ENCODE measurements around the gene WDR70.
"Not testable (repeated sequence)": the region's sequence is repeated elsewhere in the genome, so short reads cannot be mapped to it uniquely, and the experiment has no call there.

WDR70 gene

DNA sequence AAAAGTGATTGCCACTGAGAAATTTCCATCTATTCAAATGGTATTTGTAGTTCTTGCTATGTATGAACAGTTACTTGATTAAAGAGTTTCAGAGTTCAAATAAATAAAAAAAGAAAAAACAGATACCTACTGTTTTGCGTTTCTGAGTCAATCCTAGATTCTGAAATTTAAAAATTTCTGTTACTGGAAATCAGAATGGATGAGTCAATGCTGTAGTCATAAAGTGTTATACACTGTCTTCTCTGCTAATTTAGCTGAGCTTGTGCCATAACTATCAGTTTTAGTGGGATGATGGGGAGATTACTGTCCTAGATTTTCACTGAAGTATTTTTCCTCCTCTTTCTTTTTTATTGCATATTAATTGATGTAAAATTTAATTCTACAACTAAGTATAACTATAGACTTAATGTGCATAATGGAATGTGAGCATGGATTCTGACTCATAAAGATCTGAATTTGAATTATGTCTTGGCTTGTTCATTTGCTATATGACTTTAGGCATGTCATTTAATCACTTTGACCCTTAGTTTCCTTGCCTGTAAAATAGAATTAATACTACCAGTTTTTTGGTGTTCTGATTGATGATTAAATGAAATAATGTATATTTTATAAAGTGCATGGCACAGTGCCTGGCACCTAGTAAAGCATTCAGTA, 75.4 kb downstream of the WDR70 start:
- DNase-seq, result not testable (repeated sequence)

DNA sequence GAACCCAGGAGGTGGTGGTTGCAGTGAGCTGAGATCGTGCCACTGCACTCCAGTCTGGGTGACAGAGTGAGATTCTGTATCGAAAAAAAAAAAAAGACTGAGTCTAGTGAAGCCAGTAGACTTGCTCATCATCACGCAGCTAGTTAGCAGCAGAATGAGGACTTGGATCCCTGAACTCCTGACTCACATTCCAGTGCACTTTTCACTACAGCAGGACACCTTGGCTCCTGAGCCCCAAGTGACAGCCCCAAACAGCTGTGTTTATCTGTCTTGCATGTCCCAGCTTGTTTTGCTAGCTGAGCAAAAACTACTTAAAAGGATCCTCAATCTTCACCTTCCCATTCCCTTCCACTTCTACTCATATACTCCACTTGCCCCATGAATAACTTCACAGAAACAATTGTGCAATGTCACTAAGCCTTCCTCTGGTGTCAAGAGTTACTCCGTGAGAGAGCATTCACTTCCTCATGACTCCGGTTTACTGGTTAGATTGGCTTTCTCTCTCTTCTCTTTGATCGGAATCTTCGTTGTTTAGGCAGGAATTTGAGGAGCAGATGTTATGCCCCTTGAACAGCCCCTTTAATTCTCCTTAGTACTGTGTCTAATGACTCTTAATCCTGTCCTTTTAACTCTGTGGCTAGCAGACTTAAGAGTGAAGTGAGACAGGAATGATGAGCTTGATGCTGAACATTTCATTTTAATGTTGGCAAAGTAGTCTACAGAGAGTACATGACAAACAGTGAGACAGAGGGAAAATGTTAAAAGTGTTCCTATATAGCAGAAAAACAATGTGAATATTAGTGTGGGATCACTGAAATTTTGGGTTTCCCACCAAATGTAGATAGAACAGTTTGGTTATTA, 84.3 kb downstream of the WDR70 start:
- DNase-seq, result peak; percentile 93 to 96

DNA sequence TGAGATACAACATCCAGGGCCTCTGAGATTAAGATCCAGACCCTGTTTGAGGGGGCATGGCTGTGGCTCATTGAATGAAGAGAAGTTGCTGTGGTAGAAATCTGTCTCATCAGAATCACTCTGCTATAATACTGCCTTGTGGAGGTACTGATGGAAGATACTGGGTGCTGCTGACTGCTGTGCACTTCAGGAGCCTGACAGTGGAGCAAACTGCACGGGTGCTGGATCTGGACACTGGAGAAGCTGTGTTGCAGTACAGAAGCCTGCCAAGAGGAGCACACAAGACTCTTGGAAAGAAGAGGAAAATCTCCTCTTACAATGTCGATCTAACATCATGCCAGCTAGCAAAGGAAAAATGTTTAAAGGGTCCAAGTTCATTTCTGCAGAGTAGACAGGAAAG, 85.5 kb downstream of the WDR70 start:
- DNase-seq, result peak in 1 of 2 experiments; percentile 33

DNA sequence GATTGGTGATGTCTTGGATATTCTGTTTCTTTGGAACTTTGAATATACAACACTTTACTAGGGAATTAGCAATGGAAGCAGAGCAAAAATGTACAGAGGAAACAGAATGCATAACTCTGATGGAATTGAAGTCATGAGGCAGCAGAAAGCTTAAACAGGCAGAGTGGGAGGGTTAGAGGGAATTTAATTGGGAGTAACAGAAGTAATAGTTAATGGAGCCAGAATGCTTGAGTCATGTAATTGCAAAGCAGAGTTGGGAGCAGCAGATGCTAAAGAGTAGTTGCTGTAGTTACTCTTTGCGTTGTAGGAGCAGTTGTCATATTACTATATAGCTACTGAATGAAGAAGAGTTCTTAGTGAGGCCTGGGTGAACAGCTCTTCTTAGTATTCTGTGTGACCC, 90.3 kb downstream of the WDR70 start:
- not testable (repeated sequence) for DNase-seq

DNA sequence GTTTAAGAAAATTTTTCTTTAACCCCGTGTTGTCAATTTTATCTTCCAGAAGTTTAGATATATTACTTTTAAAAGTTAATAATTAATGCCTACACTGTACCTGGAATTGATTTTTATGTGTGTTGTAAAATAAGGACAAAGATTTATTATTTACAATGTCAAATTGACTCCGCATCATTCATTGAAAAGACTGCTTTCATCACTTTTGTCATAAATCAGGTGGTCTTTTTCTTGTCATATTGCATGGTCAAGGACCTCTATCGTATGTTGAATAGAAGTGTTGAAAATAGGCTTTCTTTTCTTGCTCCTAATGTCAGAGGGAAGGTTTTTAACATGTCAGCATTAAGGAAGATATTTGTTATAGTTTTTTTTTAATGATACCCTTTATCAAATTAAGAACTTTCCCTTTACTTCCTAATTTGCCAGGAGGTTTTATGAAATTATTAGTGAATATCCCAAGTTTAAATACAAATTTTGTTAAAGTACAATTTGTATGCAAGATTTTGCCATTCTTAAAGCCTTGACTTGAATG, 92.6 kb downstream of the WDR70 start:
- no peak for DNase-seq

DNA sequence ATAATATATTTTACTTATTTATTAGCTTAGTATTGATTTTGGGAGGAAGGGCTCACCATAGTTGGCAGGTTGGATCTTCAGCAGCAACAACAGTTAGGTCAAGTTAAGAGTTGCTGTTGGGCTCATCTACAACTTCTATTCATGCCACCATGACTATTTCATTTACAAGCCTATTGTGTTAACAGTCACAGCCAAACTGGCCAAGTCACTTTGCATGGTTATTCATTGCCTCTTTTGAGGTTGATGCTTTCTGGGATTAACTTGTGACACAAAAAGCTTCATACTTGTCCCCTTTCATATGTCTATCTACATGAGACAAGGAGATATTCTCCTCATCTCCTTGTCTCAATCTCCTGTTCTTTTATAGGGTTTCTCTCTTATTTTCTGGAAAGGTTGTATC, 98.3 kb downstream of the WDR70 start:
- no peak for DNase-seq

DNA sequence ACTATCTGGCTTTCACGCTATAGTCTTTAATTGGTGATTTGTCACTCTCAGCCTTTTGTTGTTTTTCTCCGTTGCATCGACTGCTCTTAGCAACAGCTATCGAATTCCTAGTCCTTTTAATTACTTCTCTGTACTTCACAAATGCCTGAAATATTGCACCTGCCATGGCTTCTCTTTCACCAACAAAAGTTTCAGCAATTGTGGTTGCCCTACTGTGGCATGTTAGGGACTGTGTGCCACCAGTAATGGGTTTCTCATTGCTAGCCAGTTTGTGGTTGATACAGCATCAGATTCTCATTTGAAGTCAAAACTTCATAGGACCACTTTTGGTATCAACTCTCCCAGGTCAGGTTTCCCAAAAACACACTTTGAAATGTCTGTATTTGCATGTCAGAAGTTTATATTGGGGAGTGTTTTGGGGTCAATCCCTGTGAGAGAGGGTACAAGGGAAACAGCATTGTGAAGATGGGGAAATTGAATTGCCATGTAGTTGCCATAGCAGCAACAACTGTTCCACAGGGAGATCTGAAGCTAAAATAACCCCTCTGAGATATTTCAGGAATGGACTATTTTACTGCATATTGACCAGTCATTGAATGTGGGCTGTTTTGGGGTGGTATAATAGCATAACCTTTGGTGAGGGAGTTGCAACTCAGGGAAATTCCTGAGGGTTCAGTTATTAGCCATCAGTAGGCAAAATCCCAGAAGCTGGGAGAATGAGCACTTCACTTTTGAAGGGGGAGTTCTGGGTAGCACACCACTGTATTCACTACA, 99.2 kb downstream of the WDR70 start:
- DNase-seq, result no peak

DNA sequence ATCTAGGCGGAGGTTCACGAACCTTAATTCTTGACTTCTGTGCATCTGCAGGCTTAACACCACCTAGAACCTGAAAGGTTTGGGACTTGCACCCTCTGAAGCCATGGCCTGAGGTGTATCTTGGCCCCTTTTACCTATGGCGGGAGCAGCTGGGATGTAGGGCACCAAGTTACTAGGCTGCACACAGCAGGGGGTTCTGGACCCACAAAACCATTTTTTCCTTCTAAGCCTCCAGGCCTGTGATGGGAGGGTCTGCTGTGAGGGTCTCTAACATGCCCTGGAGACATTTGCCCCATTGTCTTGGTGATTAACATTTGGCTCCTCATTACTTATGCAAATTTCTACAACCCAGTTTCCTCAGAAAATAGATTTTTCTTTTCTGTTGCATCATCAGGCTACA, 102.3 kb downstream of the WDR70 start:
- DNase-seq, result not testable (repeated sequence)

DNA sequence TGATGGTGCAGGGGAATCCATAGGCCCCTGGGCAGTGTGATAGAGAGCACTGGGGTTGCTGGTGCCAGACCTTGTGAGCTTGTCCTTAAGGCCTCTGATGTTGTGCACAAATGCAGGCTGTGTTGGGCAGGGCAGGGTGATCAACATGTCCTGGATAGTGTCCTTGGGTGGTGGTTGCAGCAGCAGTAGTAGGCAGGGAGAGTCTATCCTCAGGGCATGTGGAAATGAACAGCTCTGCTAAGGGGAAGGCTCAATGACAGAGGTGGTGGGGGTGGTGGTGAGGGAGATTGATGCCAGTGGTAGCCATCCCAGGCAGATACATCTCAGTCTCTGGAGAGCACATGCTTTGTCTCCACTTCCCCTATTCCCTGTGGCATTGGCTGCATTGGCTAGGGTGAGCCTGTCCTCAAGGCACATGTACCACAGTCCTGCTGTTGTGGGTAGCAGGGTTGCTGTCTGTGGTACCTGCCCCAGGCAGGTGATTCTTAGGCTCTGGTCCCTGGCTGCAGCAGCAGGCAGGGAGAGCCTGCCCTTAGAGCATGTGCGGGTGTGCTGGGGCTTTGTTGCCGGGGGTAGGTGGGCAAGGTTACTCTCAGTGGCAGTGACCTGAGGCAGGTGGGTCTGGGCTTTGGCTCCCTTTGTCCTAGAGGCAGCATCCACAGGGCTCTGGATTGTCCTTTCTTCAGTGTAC, 111.1 kb downstream of the WDR70 start:
- DNase-seq, result no peak

DNA sequence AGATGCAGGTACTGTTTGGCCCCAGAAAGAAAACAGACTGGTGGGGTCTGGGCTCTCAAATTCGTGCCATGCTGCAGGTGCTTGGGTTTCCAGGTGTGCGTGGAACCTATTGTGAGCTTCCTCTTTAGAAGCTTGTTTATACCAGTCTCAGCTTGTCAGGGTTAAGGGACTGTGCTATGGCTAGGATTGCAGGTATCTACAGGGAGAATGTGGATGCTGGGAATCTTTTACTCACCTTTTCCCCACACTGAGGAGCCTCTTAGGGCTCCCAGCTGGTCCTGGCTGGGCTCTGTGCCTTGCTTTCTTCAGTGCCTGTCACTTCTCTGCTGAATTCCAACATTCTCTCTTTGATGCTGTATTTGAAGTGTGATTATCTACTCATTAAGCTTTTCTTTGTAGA, 111.8 kb downstream of the WDR70 start:
- DNase-seq, result no peak

DNA sequence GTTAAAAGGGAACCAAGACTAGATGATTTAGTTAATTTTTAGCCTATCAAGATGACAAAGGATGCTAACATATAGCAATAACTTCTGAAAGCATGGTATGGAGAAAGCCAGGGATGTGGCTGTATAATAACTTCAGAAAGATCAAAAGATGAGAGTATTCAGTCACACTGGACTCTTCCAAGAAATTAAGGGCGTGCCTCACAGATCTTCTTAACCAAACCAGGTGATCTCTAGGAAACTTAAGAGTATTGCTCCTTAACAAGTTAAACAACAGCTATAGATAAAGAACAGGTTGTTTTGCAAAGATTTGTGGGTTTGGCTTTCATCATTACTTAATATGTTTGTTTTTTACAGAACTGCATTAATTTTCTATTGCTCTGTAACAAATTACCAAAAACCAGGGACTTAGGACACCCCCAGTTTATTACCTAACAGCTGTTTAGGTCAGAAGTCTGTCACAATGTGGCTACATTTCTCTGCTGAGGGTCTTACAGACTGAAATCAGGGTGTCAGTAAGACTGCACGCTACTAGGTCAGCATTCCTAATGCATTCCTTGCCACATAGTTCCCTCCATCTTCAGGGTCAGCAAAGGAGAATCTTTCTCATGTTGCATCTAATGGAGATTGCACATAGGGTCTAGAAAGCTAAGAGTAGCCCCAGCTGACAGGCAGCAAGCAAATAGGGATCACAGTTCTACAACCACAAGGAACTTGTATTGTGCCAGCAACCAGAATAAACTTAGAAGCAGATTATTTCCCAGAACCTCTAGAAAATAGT, 113.8 kb downstream of the WDR70 start:
- no peak for DNase-seq

DNA sequence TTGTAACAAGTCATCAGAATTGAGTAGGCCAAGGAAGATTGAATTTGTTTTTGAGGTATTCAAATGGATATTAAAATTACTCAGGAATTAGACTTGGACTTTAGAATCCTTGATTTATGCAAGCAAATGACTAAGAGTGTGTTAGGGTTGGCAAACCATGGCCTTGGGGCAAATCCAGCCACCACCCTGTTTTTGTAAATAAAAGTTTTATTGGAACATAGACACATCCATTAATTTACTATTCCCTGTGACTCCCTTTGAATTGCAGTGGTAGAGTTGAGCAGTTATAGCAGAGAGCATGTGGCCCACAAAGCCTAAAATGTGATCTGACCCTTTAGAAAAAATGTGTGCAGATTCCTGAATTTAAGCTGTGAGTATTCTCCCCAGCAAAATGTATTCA, 115.6 kb downstream of the WDR70 start:
- DNase-seq, result no peak

DNA sequence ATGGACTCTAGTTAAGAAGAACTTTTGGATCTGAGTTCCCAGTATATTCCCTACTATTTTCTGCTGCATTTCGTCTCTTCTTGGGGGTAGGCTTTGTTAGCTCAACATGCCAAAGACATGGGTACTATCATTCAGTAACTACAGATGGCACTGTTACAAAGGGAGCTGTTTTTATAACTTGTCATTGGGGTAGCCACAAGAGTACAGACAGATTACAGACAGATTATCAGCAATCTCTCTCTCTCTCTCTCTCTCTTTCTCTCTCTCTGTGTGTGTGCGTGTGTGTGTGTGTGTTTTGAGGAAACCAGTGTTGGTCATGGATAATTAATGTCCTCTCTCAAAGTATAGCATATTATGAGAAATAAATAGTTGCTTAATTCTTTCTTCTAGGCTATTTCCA, 116.1 kb downstream of the WDR70 start:
- peak in 1 of 2 experiments; percentile 64 for DNase-seq

DNA sequence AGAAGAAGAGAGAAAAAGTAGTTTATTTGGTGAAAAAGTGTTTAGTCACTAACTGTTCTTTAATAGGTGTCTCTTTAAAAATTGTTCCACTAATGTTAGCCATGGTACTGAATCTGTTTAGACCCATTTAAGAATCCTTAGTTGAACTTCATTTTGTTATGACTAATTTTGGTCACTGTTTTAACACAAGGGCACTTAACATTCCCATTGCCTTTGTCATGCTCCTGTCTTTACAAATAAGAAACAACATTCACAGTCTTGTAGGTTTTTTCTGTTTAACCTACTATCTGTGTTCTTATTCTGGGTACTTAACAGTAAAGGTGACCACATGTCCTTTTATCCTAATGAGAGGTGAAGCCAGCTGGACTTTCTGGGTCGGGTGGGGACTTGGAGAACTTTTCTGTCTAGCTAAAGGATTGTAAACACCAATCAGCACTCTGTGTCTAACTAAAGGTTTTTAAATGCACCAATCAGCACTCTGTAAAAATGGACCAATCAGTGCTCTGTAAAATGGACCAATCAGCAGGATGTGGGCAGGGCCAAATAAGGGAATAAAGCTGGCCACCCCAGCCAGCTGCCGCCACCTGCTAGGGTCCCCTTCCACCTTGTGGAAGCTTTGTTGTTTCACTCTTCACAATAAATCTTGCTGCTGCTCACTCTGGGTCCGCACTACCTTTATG, 116.7 kb downstream of the WDR70 start:
- DNase-seq, result no peak

DNA sequence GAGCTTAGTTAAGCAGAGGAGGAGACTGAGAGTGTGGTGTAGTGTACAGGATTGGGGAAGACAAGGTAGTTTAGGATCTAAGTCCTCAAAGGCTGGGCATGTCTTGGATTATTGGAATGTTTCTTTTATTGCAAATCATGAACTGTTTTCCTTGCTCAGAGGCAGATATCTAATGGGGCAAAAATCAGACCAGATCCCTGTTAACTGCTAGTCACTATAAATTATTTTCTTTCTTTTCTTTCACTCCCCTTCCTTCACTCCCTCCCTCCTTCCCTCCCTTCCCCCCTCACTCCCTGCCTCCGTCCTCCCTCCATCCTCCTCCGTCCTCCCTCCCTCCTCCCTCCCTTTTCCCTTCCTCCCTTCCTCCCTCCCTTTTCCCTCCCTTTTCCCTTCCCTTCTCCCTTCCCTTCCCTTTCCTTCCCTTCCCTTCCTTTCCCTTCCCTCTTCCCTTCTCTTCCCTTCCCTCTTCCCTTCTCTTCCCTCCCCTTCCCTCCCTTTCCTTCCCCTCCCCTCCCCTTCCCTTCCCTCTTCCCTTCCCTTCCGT, 117.9 kb downstream of the WDR70 start:
- no peak for DNase-seq

DNA sequence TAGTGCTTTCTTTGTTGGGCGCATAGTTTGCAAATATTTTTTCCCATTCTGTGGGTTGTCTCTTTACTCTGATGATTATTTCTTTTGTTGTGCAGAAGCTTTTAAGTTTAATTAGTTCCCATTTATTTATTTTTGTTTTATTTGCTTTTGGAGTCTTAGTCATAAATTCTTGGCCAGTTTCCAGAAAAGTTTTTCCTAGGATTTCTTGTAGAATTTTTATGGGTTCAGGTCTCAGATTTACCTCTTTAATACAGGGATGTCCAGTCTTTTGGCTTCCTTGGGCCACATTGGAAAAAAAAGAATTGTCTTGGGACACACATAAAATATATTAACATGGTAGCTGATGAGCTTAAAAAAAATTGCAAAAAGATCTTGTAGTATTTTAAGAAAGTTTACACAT, 122.0 kb downstream of the WDR70 start:
- DNase-seq, result no peak

DNA sequence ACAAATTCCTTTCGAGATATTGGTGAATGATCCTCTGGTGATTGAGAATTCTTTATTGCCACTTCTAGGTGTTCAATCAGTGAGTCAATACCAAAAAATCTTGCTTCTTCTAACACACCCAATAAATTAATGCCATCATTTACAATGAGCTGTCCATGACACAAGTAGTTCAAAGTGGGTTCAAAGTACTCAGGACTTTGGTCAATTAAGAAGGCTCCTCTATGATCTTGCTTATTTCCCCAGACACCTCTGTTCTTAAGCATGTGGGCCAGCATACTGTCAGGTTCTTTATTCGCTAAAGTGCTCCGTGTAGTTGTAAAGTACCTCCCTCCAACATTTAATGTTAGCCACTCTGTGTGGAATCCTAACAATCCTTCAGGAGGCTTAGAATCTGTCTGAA, 127.1 kb downstream of the WDR70 start:
- DNase-seq, result no peak

DNA sequence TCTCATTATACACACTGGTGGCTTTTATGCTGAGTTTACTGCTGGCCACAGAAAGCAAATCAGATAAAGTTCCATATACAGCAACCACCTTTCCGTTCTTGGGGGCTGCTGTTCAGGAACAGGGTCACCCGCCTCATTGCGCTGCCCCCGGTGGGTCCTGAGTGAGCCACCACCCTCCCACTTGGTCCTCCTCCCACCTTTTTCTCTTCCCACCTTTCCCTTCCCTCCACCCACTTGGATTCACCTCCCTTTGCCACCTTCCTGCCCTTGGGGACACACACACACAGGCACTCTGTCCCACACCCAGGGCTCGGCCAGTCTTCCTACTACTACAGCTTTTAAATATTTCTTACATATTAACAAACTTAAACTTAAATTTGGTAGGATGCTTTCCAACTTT, 127.6 kb downstream of the WDR70 start:
- DNase-seq, result no peak

DNA sequence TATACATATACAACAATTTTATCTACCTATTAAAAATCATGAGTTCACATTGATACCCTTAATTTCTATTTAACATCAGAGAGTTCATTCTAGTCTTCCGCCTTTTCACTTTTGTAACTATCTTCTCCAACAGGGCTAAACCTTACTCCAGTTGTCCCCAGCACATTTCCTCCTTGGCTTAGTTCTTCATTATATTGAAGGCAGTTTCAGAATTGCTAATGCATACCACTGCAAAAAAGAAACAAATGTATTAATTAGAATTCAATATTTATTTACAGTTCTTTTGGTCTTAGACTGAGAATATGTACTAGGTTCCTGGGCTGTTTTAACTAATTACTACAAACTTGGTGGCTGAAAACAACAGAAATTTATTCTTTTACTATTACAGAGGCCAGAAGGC, 132.5 kb downstream of the WDR70 start:
- no peak for DNase-seq

DNA sequence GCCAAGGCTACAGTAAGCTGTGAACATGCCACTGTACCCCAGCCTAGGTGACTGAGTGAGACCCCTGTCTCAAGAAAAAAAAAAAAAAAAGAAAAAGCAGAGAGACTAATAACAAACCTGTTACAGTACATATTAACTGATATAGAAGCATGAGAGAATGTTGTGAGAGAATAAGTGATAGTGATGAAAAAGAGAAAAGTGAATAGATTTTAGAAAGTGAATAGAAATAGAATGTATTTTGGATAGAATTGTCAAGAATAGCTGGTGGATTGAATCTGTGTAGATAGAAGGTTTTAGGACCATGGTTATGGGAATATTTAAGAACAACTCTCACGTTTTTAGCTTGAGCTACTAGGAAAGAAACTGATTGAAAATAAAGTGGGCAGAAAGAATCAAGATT, 135.8 kb downstream of the WDR70 start:
- DNase-seq, result no peak

DNA sequence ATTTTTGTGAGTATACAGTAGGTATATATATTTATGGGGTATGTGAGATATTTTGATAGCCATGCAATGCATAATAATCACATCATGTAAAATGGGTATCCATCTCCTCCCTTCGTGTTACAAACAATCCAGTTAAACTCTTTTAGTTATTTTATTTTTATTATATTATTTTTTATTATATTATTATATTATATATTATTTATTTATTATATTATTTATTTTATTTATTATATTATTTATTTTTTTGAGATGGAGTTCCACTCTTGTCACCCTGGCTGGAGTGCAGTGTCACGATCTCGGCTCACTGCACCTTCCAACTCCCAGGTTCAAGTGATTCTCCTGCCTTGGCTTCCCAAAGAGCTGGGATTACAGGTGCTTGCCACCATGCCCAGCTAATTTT, 138.6 kb downstream of the WDR70 start:
- no peak for DNase-seq
